SW480 (cell line): ENCODE results near the gene GPLD1.

Experiments used
- DNase-seq: peaks from one replicate; pipeline ENCODE4 v3.0.0-alpha.2; 2016; ENCODE audit warnings: low spot score

The GPLD1 gene

DNA sequence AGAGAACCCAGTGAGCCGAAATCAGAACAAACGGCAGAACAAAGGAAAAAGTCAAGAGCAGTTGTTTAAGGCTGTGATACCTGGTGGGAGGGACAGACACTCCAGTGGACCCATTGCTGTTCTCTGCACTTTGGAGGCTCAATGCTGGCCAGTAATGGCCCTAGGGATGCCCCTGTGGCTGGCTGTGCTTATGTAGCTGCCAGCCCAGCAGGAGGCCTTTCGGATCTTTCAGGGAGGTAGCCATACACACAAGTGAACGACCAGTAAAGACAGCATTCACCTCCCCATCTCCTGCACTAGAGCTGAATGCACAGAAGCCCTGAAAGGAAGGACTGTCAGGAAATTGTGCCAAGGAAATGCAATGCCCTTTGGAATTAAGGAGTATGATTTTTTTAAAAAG is 34.3 kb downstream of the GPLD1 start:
- DNase-seq, result no peak

DNA sequence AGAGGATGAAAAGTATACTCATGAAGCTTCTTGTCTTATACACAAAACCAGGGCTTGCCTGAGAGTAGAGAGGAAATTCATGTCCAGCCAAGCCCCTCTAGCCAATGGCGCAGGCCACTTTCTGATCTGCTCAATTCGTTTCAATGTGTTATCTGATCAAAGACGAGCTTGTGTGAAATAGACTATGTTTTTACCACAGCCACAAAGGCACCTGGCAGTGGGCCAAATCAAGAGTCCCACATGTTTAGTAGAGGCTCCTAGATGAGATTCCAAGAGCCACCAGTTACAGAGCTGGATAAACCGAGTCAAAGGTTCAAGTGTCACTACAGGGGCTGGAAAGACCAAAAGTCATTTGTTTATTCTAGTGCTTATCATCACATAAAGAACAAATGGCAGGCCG is 34.9 kb downstream of the GPLD1 start:
- DNase-seq, result no peak

DNA sequence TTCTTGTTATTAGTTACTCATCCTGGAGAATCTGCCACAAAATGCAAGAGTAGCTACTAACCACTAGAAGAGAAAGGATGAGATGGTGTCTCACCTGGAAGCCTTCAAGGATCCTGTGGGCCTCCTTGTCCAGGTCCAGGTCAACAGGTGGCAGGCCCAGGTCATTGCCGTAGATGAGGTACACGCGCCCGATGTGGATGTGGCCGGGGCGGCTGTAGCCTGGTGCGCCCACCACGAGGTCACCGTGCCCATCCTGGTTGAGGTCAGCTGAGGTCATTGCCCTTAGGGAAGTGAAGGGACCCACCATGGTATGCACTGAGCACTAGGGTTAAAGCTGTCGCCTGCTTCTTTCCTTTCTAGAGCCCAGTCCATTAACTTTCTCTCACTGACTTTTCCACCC is 35.5 kb downstream of the GPLD1 start:
- DNase-seq, result no peak

DNA sequence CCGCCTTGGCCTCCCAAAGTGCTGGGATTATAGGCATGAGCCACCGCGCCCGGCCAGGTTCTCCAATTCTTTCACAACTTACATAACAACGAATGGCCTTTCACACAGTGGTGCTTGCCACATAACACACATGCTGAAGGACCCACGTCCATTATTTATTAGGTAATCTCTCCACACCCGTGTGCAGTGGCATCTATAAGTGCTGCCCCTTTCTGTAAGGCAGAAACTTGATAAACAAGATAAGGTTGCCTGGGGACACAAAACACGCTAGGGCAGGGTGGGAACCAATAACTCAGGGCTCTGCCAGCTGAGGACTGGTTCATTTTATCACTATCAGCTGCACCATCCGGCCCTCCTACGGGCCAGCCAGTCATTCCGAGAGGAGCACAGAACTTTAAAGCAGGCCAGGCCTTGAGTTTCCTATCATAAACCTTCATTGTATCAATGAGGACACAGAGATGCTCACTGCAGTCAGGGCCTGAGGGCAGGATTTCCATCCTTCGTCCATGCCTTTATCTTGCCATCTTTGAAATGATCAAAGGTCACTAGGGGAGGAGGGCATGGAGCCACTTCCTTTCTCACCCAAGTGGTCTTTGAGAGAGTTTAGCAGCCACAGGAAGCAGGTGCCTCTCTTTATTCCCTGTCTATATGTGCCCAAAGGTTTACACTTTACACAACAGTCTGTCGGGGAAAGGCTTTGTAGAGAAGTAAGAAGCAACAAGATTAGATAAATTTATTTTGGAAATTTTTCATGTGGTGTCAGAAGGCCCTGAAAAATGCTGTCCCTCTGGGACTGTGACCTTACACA is 37.6 kb downstream of the GPLD1 start:
- no peak for DNase-seq

DNA sequence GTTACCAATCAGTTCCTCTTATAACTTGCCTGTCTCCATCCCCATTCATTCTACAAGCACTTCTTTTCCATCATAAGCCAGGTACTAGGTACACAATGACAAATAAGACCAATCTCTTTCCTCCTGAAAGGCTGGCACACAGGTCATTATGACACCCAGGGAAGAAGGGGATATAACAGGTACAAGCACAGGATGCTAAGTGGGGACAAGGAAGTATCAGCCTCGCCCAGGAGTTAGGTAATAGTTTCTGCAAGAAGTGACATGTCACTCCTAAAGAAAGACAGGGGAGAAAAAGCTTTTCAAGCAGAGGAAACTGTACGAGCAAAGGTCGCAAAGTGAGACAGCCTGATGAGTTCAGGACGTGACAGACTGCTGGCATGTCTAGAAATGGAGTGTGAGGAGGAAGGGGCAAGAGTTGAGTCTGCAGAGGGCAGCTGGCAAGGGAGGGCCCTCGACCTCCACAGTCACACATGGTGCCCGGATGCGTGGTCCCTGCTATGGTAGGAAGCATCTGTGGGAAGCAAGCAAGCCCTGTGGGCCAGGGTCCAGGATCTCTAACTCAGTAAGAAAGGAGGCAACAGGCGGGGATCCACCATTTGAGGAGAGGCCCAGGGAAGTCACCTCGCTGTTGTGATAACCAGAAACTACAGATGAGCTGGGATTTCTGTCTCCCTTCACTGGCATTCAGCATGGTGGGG is 40.4 kb downstream of the GPLD1 start:
- DNase-seq, result no peak

DNA sequence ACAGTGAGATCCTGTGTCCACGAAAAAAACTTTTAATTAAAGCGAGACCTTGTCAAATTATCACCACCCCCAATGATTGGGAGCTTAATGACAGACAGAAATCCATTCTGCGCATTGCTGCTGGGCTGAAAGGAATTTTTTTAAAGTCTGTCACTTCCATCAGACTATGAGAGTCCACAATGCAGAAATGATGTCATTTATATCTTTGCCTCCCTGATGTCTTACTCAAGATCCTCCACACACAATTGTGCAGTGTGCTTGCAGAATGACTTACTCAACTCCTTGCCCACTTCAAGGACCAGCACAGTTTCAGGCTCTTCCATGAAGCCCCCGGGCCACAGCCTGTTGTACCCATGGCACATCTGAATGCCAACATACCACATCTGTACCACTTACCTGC is 41.0 kb downstream of the GPLD1 start:
- no peak for DNase-seq

DNA sequence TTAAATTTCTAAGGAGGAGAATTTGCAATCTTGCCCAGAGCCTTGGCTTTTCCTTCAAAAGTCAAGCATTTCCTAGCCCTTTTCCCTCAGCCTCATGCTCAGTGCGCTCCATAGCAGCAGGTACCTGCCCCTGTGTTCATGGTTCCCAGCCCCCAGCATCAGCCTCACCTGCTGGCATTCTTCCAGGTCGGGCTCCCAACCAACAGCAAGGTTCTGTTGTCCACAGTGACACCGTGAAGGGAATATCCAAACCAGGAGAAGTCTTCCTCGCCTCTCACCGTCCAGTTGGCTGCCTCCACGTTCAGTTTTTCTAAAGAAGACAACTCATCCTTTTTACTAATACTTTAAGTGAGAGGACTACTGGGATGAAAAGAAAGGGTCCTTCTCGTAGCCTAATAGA is 42.7 kb downstream of the GPLD1 start:
- no peak for DNase-seq

DNA sequence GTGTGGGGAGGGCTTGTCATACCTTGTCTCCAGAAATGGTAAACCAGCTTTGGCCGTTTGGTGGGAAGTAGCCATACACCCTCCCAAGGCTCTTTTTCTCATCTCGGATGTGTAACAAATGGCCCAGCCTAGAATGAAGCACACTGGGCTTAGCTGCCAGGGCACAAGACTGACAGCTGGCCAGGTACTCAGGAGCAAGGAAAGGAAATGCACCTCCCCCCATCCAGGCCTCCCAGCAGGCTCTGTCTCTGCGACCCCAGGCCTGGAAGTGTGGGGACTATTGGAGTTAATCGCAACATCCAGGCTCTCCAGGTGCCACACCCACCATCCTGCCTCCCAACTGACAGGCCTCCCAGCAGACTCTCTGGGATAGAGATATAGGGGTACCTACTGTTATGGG is 43.7 kb downstream of the GPLD1 start:
- DNase-seq, result no peak

DNA sequence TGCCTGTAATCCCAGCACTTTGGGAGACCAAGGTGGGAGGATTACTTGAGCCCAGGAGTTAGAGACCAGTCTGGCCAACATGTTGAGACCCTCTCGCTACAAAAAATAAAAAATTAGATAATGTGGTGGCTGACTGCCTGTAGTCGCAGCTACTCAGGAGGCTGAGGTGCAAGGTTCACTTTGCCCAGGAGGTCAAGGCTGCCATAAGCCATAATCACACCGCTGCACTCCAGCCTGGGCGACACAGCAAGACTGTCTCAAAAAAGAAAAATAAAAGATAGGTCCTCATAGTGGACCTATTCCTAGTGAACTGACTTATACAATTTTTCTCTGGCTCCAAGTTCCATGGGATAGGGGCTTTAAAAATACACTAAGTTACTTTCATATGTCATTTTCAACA is 44.8 kb downstream of the GPLD1 start:
- no peak for DNase-seq

DNA sequence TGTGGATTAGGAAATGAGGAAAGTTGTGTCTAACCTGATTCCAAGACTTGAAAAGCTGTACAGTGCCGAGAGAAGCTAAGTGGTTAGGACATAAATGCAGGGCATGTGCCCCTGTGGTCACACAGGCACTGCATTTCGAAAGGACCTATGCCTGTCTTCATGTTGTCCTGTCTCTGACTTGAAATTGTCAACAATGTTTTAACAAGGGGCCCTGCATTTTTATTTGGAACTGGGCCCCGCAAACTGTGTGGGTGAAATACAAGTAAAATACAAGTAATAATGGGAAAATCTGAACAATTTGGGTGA is 47.8 kb downstream of the GPLD1 start:
- DNase-seq, result no peak

DNA sequence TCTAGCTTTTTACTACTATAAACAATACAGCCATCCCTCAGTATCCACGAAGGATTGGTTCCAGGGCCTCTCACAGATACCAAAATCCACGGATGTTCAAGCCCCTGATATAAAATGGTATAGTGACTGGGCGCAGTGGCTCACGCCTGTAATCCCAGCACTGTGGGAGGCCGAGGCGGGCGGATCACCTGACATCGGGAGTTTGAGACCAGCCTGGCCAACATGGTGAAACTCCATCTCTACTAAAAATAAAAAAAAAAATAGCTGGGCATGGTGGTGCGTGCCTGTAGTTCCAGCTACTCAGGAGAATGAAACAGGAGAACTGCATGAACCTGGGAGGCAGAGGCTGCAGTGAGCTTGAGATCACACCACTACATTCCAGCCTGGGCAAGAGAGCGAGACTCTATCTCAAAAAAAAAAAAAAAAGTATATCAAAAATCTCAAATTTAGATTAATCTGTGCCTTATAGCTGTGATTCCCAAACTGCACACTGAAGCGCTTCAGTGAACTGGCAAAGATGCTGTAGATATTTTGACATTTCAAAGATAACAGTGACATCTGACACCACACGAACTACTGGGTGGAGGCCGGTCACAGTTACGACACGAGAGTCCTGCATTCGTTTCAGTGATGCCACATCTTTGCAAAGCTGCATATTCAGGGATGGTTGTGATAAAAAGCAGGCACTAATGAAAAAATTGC is 48.3 kb downstream of the GPLD1 start:
- DNase-seq, result no peak

DNA sequence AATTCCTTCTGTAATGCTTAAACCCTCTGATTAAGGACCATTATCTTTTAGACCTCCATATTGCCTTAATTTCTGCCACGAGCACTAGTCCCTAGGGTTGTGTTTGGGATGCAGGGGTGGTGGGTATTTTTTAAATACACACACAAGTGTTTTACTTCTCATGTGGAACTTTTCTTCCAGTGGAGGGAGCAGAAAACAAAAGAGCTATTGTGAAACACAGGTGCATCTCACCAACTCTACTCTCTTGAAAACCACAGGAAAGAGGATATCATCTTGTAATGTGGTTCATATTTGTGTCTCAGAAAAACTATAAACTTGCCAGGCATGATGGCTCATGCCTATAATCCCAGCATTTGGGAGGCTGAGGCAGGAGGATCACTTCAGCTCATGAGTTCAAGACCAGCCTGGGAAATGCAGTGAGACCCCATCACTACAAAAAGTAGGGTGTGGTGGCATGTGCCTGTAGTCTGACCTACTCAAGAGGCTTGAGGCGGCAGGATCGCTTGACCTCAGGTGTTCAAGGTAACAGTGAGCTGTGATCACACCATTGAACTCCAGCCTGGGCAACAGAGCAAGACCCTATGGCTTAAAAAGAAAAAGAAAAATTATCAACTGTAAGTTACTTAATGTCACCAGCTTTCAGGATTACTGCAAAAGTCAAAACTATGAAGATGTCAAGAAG is 49.4 kb downstream of the GPLD1 start:
- DNase-seq, result peak; percentile 26

DNA sequence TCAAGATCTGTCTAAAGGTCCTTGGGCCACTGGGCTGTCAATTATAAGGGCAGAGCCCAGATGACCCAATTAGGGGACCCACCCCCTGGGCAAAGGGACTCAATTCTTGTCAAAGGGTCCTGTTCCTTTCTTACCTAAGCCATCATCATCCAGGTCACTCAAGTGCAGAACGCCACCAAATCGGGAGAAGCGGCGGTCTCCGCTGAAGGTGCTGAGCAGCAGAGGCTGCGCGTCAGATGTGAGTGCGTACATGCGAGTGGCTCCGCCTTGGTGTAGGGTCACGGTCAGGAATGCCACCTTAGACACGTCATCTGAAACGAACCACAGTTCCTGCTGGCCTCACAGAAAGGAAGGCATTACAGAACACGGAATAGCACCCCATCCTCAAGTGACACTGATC is 52.4 kb downstream of the GPLD1 start:
- DNase-seq, result no peak

DNA sequence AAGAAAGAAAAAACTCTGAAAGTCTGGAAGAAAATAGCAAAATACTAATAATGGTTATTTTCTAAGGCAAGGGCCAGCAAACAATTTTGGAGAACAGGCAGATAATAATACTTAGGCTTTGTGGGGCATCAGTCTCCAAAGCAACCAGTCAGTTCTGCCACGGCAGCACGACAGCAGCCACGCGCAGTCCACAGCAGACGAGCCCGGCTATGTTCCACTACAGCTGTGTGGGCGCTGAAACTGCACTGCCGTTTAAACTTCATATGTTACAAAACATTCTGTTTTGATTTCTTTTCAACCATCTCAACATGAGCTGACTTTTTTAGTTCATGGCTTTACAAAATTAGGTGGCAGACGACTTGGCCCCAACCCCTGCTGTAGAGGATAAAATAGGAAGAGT is 56.8 kb downstream of the GPLD1 start:
- no peak for DNase-seq

DNA sequence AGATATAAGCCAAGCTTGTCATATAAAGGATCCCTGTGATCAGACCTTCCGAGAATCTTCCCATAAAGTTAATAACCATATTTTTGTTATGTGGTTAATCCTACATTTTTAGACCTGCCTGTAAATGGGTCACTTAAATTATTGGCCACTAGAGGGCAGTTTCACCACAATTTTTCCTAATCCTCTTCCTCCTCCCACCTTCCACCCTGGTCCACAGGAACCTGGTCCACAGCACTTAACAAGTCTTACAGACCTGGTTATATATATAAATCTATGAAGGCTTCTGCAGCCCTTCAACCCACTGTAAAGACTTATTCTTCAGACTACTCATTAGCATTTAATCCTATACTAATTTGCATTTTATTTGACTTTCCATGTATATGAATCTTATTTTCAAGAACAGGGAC is 58.3 kb downstream of the GPLD1 start:
- peak; percentile 3 for DNase-seq

DNA sequence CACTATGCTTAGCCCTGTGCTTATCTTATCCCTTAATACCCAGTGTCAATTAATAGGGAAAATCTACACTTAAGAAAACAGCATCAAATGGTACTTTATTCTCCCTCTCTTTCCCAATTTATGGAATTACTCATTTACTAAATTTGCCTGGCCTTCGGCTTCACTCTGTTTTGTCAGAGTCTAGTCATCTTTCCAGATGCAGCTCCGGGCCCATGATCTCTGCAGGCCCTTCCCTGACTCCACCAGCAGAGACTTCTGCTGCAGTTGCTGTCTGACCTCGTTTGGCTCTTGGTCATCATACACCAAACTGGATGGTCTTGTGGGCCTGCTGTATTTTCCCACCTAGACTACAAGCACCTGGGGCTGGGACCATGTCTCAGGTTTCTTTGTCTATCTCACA is 59.3 kb downstream of the GPLD1 start:
- DNase-seq, result no peak

DNA sequence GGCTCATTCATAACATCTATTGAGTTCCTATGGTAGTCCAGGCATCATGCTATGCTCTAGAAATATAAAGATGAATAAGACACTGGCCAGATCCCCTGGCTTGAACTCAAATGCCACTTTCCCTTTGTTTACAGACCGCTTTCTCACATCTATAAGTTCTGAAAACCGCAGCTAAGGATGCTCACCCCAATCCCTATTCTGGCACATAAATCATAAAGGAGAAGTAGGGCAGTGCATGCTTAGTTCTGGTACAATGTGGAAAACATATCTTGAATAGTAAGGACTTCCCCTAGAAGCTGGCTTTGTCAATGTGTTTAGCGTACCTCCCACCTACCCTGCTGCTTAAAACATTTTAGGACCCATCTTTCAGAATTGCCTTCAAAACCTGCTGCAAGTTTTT is 60.2 kb downstream of the GPLD1 start:
- no peak for DNase-seq

DNA sequence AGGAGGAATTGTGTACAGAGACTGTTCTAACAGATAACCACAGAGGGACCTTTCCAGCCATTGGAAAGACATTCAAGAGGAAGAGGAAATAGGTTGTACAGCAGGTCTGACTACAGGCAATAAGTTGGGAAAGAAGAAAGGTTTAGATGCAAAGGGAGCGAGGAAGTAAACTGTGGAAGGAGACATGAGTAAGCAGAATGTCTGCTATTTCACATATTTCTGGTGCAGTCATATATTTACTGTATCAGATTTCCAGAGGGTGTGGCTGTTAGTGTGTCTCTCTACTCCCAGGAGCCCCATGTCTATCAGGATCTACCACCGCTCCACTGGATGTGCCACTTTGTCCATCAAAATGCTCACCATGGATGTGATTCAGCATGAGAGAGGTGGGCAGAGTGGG is 60.8 kb downstream of the GPLD1 start:
- no peak for DNase-seq

DNA sequence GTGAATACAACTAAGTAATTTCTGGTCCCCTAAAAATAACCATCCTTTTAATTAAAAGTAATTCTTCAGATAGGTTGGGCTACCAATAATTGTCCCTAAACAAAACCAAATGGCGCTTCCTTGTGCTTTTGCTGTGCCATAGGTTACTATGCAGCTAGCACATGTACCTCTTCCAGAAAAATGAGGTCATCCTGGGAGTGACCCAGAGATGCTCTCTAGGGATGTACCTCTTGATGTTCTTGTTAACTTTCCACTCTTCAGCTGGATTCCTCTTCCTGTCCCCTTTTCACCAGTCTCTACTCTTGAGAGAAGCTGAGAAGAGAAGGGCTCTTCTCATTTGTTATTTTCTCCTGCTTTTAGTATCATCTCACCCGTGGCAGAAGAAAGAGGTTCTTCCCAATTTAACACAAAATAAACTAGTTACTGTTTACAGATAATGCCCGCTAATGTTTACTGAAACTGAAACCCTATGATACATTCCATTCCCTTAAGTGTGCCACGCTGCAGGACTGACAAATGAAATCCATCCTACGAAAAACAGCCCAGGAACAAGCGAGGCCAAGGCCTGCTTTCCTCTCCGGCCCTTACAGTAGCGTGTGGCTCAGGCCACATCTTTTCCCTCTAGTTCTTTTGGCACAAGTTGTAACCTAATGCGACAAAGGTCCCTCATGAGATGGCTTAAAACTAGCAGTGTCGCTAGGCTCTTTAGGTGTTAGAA is 62.5 kb downstream of the GPLD1 start:
- no peak for DNase-seq

DNA sequence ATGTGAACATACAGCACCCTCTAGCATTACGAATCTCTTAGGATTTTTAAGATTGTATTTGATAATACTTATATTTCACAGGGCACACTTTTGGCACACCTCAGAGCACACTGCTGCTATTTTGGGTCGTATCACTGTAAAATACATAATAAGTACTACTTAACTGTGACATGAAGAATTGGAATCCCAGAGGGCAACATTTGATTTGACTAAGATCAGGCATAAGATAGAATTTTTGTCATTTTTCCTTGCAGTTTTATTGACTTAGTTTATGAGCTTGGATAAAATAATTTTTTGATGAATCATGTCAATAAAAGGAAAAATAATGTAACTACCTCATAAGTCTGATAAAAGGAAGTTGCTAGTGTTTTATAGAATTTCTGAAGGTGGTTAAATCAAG is 64.3 kb downstream of the GPLD1 start:
- no peak for DNase-seq

DNA sequence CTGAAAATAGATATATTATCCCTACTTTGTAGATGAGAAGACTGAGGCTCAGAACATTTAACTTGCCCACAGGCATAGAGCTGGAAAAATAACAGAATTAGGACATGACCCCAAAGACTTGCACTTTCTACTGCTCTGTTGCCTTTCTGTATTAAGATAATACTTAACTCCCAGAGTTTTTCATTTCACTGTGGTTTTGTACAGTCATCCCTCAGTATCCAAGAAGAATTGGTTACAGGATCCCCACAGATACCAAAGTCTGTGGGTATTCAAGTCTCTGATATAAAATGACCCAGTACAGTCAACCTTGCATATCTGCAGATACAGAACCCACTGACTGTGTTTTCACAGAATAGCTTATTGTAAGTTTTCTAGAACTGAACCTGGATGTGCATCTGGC is 69.9 kb downstream of the GPLD1 start:
- no peak for DNase-seq

DNA sequence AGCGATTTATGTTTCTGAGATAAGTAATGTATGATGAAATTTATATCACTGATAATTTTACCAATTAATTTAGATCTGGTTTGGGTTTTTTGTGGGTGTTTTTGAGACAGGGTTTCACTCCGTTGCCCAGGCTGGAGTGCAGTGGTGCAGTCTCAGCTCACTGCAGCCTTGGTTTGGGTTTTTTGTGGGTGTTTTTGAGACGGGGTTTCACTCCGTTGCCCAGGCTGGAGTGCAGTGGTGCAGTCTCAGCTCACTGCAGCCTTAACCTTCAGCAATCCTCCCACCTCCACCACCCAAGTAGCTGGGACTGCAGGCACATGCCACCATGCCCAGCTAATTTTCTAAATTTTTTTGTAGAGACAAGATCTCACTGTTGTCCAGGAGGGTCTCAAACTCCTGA is 73.6 kb downstream of the GPLD1 start:
- no peak for DNase-seq
